GM19324 (cell line): Measurements from ENCODE around the gene CPA2.
"Not testable (repeated sequence)": the region's sequence is repeated elsewhere in the genome, so short reads cannot be mapped to it uniquely, and the experiment has no call there.

ENCODE experiments used
- ATAC-seq: cut with Tn5 transposase; IDR thresholded peaks from one replicate; pipeline ENCODE4 v1.9.1; 2021; ENCODE audit warnings: mild to moderate bottlenecking, moderate library complexity; ENCODE audit not compliant: unreplicated experiment, low FRiP score

The CPA2 gene

DNA sequence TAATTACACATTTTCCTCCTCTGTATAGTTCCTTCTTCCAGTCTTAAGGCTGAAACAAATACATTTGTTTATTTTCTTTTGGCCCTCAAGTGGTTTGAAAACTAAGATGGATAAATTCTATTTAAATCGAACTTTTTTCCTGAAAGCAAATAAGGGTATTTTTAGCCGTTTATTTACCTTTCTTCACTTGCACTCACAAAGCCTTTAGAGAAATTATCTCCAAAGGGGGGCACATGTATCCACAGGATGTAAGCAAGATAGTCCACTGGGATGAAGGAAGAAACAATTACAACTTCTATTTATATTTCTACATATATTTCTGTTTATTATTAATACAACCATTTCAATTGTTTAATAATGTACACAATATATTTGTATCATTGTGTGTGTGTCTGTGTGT lies 36.5 kb downstream of the CPA2 start:
- ATAC-seq, result no peak

DNA sequence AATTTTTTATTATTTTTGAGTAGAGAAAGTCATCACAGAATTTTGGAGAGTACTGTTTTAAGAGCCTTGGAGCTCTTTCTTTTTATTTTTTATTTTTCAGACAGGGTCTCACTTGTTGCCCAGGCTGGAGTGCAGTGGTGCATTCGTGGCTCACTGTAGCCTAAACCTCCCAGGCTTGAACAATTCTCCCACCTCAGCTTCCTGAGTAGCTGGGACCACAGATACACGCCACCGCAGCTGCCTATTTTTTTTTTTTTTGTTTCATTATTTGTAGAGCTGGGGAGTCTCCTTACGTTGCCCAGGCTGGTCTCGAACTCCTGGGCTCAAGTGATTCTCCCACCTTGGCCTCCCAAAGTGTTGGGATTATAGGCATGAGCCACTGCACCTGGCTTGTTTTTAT lies 36.9 kb downstream of the CPA2 start:
- ATAC-seq, result no peak

DNA sequence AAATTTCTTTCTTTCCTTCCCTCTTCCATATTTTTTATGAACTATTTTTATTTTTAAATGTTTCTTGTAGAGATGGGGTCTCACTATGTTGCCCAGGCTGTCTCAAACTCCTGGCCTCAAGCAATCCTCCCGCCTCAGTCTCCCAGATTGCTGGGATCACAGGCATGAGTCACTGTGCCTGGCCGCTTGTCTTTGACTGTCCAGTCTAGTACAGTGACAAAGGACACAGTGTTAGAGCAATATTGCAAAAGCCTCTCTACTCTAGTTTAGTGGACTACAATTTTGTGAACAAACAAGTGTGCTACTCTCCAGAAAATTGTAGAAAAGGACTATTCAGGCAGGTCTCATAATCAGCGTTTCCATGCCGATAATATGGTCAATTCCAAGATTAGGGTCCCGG lies 37.3 kb downstream of the CPA2 start:
- no peak for ATAC-seq

DNA sequence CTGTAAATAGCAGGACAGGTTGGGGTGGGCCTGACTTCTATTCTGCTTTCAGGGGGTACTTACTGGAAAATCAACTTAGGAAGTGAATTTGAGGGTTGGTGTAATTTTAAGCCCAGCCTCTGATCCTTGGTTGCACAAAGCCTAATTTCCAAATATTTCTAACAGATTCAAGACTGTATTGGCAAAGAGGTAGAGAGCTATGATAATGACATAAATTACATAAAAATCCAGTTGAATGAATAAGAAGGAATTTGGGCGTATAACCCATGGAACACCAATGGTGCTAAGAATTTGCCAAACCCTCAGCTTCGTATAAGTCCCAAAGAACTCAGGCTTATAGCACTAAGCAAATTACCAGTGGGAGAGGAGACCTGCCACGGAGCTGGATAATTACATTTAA lies 38.2 kb downstream of the CPA2 start:
- no peak for ATAC-seq

GRCh38 chr7:130305433-130306042 lies 38.9 kb downstream of the CPA2 start:
- ATAC-seq, result no peak

GRCh38 chr7:130309986-130310385 lies 43.3 kb downstream of the CPA2 start:
- ATAC-seq, result no peak

DNA sequence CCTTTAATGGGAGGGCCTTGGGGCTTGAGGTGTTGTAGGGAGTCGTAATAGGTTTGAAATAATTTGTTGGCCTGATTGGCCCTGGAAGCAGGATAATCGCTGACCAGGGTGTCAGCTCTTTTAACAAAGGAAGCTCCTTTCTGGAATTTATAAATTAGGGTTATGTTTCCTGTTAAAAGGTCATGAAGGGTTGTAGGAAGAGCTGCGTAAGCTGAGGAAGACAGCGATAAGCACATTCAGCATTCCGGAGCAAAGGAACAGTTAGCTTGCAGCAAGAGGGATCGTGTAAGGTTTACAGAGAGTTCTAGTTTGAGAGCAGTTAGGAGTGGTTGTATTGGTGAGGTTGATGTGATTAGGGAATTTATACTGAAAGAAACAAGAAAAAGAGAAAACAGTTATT lies 47.6 kb downstream of the CPA2 start:
- no peak for ATAC-seq

GRCh38 chr7:130319541-130319940 lies 52.9 kb downstream of the CPA2 start:
- ATAC-seq, result no peak

GRCh38 chr7:130321542-130322229 lies 55.0 kb downstream of the CPA2 start:
- ATAC-seq, result not testable (repeated sequence)

DNA sequence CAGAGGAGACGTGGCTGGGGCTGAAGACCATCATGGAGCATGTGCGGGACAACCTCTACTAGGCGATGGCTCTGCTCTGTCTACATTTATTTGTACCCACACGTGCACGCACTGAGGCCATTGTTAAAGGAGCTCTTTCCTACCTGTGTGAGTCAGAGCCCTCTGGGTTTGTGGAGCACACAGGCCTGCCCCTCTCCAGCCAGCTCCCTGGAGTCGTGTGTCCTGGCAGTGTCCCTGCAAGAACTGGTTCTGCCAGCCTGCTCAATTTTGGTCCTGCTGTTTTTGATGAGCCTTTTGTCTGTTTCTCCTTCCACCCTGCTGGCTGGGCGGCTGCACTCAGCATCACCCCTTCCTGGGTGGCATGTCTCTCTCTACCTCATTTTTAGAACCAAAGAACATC lies 56.0 kb downstream of the CPA2 start:
- ATAC-seq, result no peak

- no peak for ATAC-seq
Measured at GRCh38 chr7:130324306-130324943, 57.8 kb downstream of the CPA2 start.

DNA sequence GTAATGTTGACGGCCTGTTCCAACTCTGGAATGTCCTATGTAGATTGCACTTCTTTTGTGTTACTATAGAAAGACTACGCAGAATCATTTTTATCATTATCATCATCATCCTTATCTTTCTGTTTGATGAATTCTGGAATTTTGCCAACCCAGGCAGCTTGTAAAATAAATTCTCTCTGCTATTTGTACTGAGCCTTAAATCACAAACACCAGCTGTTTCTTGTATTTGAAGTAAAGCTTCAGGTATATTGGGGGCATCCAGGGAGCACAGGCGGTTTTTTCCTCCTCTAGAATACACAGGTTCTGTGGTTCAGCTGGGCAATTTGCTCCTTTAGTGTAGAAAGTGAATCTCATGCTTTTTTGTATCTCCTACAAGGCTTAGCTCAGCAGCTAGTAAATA lies 63.0 kb downstream of the CPA2 start:
- no peak for ATAC-seq

- no peak for ATAC-seq
Measured at GRCh38 chr7:130332259-130333053, 65.8 kb downstream of the CPA2 start.

- no peak for ATAC-seq
Measured at GRCh38 chr7:130333832-130334231, 67.2 kb downstream of the CPA2 start.

DNA sequence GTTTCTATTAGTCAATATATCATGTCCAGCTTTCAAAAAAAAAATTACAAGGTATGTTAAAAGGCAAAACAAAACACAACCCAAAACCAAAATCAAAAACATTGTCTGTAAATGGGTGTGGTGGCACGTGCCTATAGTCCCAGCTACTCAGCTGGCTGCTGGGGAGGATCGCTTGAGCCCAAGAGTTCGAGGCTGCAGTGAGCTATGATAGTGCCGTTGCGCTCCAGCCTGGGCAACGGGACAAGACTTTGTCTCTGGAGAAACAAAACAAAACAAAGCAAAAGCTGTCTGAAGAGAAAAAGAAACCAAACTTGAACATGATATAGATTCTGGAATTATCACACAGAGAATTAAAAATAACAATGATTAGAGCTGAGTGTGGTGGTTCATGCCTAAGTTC lies 67.6 kb downstream of the CPA2 start:
- no peak for ATAC-seq

DNA sequence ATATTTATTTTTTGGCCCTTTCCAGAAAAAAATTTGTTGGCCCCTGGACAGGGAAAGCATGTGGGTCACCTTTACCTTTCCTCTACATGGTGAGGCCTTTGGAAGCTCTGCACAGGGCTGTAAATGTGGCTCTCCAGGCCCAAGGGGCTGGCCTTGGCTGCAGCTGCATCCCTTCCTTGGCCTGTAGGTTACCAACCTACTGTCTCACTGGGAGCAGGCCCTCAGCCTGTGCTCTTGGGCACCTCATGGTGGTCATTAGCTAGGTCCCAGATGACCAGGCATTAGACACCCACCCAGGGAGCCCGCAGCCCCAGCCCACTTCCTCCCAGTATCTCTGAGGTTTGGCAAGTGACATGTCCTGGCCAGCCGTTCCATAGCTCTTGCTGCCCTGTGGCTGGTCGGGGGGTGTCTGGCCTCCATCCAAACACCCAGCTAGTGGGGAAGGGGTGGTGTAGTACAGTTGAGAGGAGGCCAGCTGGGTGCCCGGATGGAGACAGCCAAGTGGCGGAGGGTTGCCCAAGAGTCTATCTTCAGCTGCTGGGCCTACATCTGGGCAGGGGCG lies 70.8 kb downstream of the CPA2 start:
- no peak for ATAC-seq

DNA sequence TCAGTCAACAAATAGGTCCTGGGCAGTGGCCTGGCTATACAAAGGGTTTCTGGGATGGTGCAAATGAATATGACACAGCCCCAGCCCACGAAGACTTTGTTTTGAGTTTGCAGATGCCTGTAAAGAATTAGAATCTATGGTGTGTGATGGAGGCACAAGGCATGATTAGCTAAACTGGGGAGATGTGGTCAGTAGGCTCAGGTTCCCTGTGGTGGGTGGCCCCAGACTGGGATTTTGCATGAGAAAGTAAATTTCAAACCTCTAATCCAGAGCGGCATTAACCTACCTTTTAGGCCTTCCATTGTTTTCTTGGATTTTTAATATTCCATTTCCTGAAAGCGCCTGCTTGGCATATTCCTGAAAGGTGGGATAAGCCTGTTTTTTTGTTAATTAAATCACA lies 71.6 kb downstream of the CPA2 start:
- no peak for ATAC-seq
